Body of pancreas (tissue), 4 donors: Measurements from ENCODE around the gene HOXA3. TPM values are rescaled to one million over a fixed set of nuclear protein-coding genes. Genes with fewer than 3 reads are reported as not detected.
A peak's percentile ranks its signal among the peaks of the same experiment; 100 is the strongest.

Experiments used
- ATAC-seq: fragments of 150-250 bp; one replicate; pipeline ENCODE4 v1.9.1; 2016
- DNase-seq, 4 donors: peaks; one replicate each; pipeline ENCODE4 v3.0.0-alpha.2; 2019
- H3K27ac ChIP-seq, 4 donors: fragments of 200-600 bp; sonication (generic); 1 replicate in 3 of 4; 2 replicates in 1 of 4; pipeline versions ENCODE4 v1.5.1 to v1.6.1; 2016 to 2019; ENCODE audit warnings: mild to moderate bottlenecking in 1 of 4, mixed read lengths in 1 of 4, moderate library complexity in 1 of 4
- H3K27me3 ChIP-seq, 2 donors: fragments of 200-600 bp; sonication (generic); one replicate each; pipeline ENCODE4 v1.6.0; 2016; ENCODE audit warnings: mild to moderate bottlenecking in 1 of 2
- H3K36me3 ChIP-seq, 2 donors: fragments of 200-600 bp; sonication (generic); replicated peaks in 1 of 2; 2 replicates each; pipeline ENCODE4 v1.5.1; 2016; ENCODE audit warnings: low read depth in 2 of 2; ENCODE audit not compliant: insufficient read depth in 1 of 2
- H3K4me1 ChIP-seq: fragments of 200-600 bp; sonication (generic); one replicate; pipeline ENCODE4 v1.6.0; 2016
- H3K4me3 ChIP-seq, 2 donors: fragments of 200-600 bp; sonication (generic); 1 replicate in 1 of 2; 2 replicates in 1 of 2; pipeline ENCODE4 v1.5.1; 2016 to 2019
- H3K9me3 ChIP-seq, 3 donors: fragments of 200-600 bp; sonication (generic); 1 replicate in 2 of 3; 2 replicates in 1 of 3; pipeline ENCODE4 v1.5.1; 2016
- CTCF ChIP-seq, 7 experiments: fragments of 450-650 bp in 4 of 7; fragments of 200-600 bp in 3 of 7; sonication (generic) in 3 of 7; IDR thresholded peaks; one replicate each; pipeline ENCODE4 v1.5.1; 2016 to 2019; ENCODE audit warnings: antibody characterized with exemption in 7 of 7
- POLR2A ChIP-seq, 3 donors: fragments of 450-650 bp; IDR thresholded peaks; one replicate each; pipeline ENCODE4 v1.6.1; 2016; ENCODE audit warnings: antibody characterized with exemption in 3 of 3, mild to moderate bottlenecking in 2 of 3
- WGBS, 2 donors: methylation state at CpG; one replicate each; pipeline ENCODE4 v1.1.5; 2017; 5-methylcytosine and 5-hydroxymethylcytosine counted together
- intact Hi-C: fragments of 100-400 bp; cut with DNase I; formaldehyde crosslinking; loops from one replicate; pipeline ENCODE4 v1.15.1; 2023
- total RNA-seq, 2 donors: library from RNA; depleted of rRNA; stranded (reverse); fragments of >200 nt; gene quantifications; one replicate each; pipeline ENCODE4 v1.1.0, GENCODE V29; 2016

HOXA3 gene
- total RNA-seq, 2 donors from 2014 or later: 1.6 TPM; not detected in 1

DNA sequence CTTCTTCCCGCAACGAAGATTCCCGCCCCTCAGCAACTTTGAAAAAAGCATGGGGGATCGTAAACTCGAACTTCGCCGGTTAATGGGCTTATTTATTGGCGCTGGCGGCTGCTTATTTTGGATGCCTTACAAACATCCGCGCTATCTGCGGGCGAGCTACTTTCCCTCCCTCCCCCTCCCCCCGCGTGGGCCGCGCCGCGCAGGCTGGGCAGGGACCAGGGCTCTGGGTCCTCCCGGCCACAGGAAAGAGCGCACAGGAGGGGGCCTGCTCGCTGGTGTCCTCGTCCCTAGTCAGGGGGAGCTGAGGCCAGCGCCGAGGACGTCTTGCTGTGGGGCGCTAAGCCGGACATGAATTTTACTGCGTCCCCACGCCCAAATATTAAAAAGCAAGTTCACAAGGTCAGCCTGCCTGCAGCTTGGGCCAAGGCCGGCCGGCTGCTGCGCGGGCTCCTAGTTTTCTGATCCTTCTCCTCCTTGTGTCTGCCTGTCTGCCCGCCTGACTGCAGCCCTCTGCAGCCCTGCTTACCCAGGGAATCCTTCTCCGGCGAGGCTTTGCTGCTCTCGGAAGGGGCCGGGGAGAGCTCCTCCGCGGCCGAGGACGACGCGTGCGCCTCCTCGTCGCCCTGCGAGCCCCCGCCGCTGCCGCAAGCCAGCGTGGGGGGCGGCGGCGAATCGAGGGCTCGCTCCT is 20.6 kb upstream of the HOXA3 start:
- no peaks in the 10 kb centered on the region for H3K9me3 ChIP-seq
- TF ChIP-seq CTCF (IDR thresholded peaks at IDR 0.05): no peak
- H3K36me3 ChIP-seq: no peaks in the 10 kb centered on the region
- DNase-seq: peak in 2 of 4 donors; percentile 12 to 16
- H3K4me1 ChIP-seq: peaks cover 30% of the 10 kb centered on the region
- ATAC-seq: peak; percentile 13
- H3K27me3 ChIP-seq: peaks cover 5 to 89% of the 10 kb centered on the region in 2 donors
- 2 to 4% methylated on average over 12 to 55 of the region's 58 CpGs for WGBS, 2 donors
- intact Hi-C loops: no loop called here
- no peak overlapping the region for H3K27ac ChIP-seq
- H3K4me3 ChIP-seq: peak overlapping the region in 1 of 2 donors; percentile 1

- 10% methylated on average over 6 to 10 of the region's 10 CpGs for WGBS, 2 donors
- intact Hi-C loops: no loop called here
- no peak for ATAC-seq
Measured at GRCh38 chr7:27172315-27172774, 20.0 kb upstream of the HOXA3 start.

DNA sequence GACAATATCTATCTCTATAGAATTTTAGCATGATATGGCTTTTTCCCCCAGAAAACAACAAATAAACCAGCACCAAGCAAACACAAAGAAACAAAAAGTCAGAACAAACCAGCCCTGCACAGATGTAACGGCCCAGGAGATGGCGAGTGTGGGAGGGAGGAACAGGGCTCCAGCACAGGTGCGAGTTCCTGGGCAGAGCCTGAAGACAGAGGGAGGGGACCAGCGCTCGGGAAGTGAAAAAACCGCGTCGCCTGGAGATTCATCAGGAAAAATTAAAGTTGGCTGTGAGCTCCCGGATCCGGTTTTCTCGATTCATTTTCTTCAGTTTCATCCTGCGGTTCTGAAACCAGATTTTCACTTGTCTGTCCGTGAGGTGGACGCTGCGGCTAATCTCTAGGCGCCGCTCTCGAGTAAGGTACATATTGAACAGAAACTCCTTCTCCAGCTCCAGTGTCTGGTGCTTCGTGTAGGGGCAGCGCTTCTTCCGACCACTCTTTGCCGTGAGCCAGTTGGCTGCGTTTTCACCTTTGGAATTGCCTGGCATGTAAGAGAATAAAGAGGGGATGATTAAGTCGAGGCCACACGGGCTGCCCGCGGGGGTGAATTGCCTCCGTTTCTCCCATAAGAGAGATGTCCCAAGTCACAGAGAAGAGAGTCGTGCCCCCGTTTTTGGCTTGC is 19.4 kb upstream of the HOXA3 start:
- TF ChIP-seq CTCF (IDR thresholded peaks at IDR 0.05) (no peak), POLR2A (IDR thresholded peaks at IDR 0.05) (no peak)
- no peak for ATAC-seq
- WGBS, 2 donors: 9 to 11% methylated on average over 30 of the region's 30 CpGs
- DNase-seq: peak in 2 of 4 donors; percentile 10 to 14
- Histone ChIP-seq H3K4me3 (no peak overlapping the region), H3K4me1 (peaks cover 30% of the 10 kb centered on the region), H3K36me3 (no peaks in the 10 kb centered on the region), H3K9me3 (no peaks in the 10 kb centered on the region), H3K27ac (no peak overlapping the region), H3K27me3 (peaks cover 5 to 92% of the 10 kb centered on the region in 2 donors)
- intact Hi-C loops: no loop called here

More at GRCh38 chr7:27172315-27172774, 20.0 kb upstream of the HOXA3 start:
- TF ChIP-seq POLR2A (IDR thresholded peaks at IDR 0.05) (no peak), CTCF (IDR thresholded peaks at IDR 0.05) (no peak)
- no peak overlapping the region for H3K4me3 ChIP-seq
- DNase-seq: peak in 2 of 4 donors; percentile 4 to 5
- H3K27ac ChIP-seq: no peak overlapping the region
- peaks cover 30% of the 10 kb centered on the region for H3K4me1 ChIP-seq
- H3K27me3 ChIP-seq: peaks cover 5 to 88% of the 10 kb centered on the region in 2 donors
- H3K36me3 ChIP-seq: no peaks in the 10 kb centered on the region
- H3K9me3 ChIP-seq: no peaks in the 10 kb centered on the region

DNA sequence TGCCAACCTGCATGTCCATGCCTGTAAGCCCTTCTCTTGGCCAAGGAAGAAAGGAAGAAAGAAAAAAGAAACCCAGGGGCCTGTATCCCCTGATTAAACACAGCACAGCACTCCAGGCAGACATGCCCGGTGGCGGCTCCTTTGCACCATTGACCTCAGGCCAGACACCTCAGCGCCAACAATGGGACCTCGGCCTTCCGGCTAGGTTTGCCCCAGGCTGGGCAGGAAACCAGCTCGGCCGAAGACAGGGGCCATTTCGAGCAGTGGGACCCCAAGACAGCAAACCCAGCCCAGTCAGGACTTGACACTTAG is 18.9 kb upstream of the HOXA3 start:
- Histone ChIP-seq H3K27ac (no peak overlapping the region), H3K36me3 (no peaks in the 10 kb centered on the region), H3K27me3 (peaks cover 5 to 92% of the 10 kb centered on the region in 2 donors), H3K9me3 (no peaks in the 10 kb centered on the region), H3K4me1 (peaks cover 30% of the 10 kb centered on the region), H3K4me3 (no peak overlapping the region)
- WGBS, 2 donors: 10 to 11% methylated on average over 8 of the region's 8 CpGs
- no peak for TF ChIP-seq CTCF (IDR thresholded peaks at IDR 0.05)
- TF ChIP-seq POLR2A (IDR thresholded peaks at IDR 0.05): no peak
- intact Hi-C loops: no loop called here
- DNase-seq: peak in 1 of 4 donors; percentile 8
- ATAC-seq: no peak
